ENCODE results near the gene TMED1. TPM values are rescaled to one million over a fixed set of nuclear protein-coding genes. Genes with fewer than 3 reads are reported as not detected.

Gene TMED1
- polyA plus RNA-seq, 2 of the 4 experiments (the other 2 are of a cell fraction), result 29.9 to 37.0 TPM

DNA sequence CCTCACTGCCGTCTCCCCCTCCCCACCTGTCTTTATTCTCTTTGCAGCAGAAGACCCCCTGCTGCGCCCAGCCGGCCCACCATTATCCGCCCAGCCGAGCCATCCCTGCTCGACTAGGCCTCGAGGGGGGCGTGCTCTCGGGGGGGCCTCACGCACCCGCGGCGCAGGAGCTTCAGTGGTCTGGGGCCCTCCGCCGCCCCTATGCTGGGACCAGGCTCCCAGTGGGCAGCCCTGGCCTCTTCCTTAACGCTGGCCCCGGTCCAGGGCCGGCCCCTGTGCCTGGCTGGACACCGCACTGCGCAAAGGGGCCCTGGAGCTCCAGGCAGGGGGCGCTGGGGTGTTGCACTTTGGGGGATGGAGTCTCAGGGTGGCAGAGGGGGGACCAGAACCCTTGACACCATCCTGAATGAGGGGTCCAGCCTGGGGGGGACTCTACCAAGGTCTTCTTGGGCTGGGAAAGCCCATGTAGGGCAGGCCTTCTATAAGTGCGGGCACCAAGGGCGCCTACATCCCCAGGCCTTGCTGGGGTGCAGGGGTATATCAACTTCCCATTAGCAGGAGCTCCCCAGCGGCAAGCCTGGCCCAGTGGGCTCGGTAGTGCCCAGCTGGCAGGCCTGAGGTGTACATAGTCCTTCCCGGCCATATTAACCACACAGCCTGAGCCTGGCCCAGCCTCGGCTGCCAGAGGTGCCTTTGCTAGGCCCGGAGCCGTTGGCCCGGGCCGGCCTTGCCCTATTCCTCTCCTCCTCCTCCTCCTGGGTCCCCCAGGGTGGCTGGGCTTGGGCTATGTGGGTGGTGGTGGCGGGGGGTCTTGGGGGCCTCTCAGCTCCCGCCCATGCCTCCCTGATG, 4.9 kb downstream of the TMED1 start:
- Histone ChIP-seq H3K27ac (no peak overlapping the region), H3K4me2 (no peak overlapping the region), H3K9me3 (no peaks in the 10 kb centered on the region), H3K4me1 (peaks cover 3% of the 10 kb centered on the region; the same call in 1 of the 3 replicates), H3K4me3 (no peak overlapping the region)
- ATAC-seq (no peak), FAIRE-seq (no peak), DNase-seq (ENCODE audit: low read depth in 1 of 2, low spot score in 1 of 2) (no peak)
- POLR2A ChIA-PET, result no interaction called here
- CTCF ChIA-PET, result interaction anchor here (1.2 to 4.7 kb wide), 2 partner anchors 33 to 113 kb away, joined by 6 to 21 read pairs; partner anchors contain the start of gene DNM2
- TF ChIP-seq, protein P1, sequence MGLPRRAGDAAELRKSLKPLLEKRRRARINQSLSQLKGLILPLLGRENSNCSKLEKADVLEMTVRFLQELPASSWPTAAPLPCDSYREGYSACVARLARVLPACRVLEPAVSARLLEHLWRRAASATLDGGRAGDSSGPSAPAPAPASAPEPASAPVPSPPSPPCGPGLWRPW (IDR thresholded peaks at IDR 0.05), result no peak
- TF ChIP-seq ZSCAN20 (CRISPR knock-in tag; IDR thresholded peaks at IDR 0.05) (no peak), JUN (IDR thresholded peaks at IDR 0.05) (no peak), ZNF302 (CRISPR knock-in tag; IDR thresholded peaks at IDR 0.05) (no peak), CHD2 (IDR thresholded peaks at IDR 0.05; ENCODE audit: low read length, partially characterized antibody) (no peak), RAD21 (conservative IDR thresholded peaks at IDR 0.05 in 1 of 2, IDR thresholded peaks at IDR 0.05 in 1 of 2) (no peak), PHF8 (IDR thresholded peaks at IDR 0.05; ENCODE audit: borderline replicate concordance, low read depth) (no peak), KDM1A (IDR thresholded peaks at IDR 0.05; ENCODE audit: low read depth) (no peak), MYC (IDR thresholded peaks at IDR 0.05; ENCODE audit: borderline replicate concordance, low read length) (no peak), CHD4 (IDR thresholded peaks at IDR 0.05; ENCODE audit: borderline replicate concordance) (no peak), RCOR1 (IDR thresholded peaks at IDR 0.05; ENCODE audit: low read depth, low read length) (no peak), FOSB (CRISPR knock-in tag; IDR thresholded peaks at IDR 0.05) (no peak)
- TF ChIP-seq, protein P2, sequence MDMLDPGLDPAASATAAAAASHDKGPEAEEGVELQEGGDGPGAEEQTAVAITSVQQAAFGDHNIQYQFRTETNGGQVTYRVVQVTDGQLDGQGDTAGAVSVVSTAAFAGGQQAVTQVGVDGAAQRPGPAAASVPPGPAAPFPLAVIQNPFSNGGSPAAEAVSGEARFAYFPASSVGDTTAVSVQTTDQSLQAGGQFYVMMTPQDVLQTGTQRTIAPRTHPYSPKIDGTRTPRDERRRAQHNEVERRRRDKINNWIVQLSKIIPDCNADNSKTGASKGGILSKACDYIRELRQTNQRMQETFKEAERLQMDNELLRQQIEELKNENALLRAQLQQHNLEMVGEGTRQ (IDR thresholded peaks at IDR 0.05), result no peak
- TF ChIP-seq, protein P3, sequence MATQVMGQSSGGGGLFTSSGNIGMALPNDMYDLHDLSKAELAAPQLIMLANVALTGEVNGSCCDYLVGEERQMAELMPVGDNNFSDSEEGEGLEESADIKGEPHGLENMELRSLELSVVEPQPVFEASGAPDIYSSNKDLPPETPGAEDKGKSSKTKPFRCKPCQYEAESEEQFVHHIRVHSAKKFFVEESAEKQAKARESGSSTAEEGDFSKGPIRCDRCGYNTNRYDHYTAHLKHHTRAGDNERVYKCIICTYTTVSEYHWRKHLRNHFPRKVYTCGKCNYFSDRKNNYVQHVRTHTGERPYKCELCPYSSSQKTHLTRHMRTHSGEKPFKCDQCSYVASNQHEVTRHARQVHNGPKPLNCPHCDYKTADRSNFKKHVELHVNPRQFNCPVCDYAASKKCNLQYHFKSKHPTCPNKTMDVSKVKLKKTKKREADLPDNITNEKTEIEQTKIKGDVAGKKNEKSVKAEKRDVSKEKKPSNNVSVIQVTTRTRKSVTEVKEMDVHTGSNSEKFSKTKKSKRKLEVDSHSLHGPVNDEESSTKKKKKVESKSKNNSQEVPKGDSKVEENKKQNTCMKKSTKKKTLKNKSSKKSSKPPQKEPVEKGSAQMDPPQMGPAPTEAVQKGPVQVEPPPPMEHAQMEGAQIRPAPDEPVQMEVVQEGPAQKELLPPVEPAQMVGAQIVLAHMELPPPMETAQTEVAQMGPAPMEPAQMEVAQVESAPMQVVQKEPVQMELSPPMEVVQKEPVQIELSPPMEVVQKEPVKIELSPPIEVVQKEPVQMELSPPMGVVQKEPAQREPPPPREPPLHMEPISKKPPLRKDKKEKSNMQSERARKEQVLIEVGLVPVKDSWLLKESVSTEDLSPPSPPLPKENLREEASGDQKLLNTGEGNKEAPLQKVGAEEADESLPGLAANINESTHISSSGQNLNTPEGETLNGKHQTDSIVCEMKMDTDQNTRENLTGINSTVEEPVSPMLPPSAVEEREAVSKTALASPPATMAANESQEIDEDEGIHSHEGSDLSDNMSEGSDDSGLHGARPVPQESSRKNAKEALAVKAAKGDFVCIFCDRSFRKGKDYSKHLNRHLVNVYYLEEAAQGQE (IDR thresholded peaks at IDR 0.05), result no peak
- 94% methylated on average over 10 of the region's 33 CpGs for WGBS (ENCODE audit: missing lambda C conversion rate)

DNA sequence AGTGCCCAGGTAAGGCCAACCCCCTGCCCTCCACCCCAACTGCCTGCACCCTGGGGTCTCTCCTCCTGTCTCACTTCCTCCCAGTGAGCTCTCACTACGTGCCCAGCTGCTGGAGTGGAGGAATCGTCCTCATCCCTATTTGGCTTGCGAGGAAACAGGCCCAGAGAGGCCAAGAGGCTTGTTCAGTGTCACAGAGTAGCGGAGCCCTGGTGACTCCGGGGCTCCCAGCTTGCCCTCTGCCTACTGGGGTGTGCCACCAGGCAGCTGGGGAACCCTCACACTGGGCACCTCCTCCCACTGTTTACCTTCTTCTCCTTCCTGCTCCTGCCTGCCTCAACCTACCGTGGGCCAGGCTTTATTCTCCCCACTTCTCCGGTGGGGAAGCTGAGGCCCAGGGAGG, 5.6 kb downstream of the TMED1 start:
- Histone ChIP-seq H3K4me3 (no peak overlapping the region), H3K27ac (no peak overlapping the region), H3K4me2 (no peak overlapping the region), H3K9me3 (no peaks in the 10 kb centered on the region), H3K4me1 (peaks cover 3% of the 10 kb centered on the region; the same call in 1 of the 3 replicates)
- TF ChIP-seq POLR2A (IDR thresholded peaks at IDR 0.05; ENCODE audit: low read length) (no peak), EHMT2 (IDR thresholded peaks at IDR 0.05; ENCODE audit: low read depth) (no peak), MYC (IDR thresholded peaks at IDR 0.05; ENCODE audit: borderline replicate concordance, low read length) (no peak), HDAC2 (IDR thresholded peaks at IDR 0.05) (no peak), HOXB13 (CRISPR knock-in tag; IDR thresholded peaks at IDR 0.05; ENCODE audit: low read depth) (no peak), EHF (CRISPR knock-in tag; IDR thresholded peaks at IDR 0.05) (no peak), NR3C1 (IDR thresholded peaks at IDR 0.05) (no peak), KDM5A (IDR thresholded peaks at IDR 0.05) (no peak), ZC3H11A (IDR thresholded peaks at IDR 0.05) (no peak), ESRRA (IDR thresholded peaks at IDR 0.05; ENCODE audit: borderline replicate concordance, low read length) (no peak)
- DNase-seq (ENCODE audit: low read depth in 1 of 2, low spot score in 1 of 2) (no peak), ATAC-seq (no peak), FAIRE-seq (no peak)
- CTCF ChIA-PET, result interaction anchor here (0.6 to 4.7 kb wide), 5 partner anchors 16 to 417 kb away, joined by 3 to 21 read pairs (median 4); partner anchors contain the start of gene DNM2
- POLR2A ChIA-PET, result no interaction called here
- WGBS (ENCODE audit: missing lambda C conversion rate), result 94% methylated on average over 7 of the region's 7 CpGs

Data from A549 (cell line).